HepG2 (cell line): Measurements from ENCODE around the gene APOA1. TPM values are rescaled to one million over a fixed set of nuclear protein-coding genes. Genes with fewer than 3 reads are reported as not detected.

Source experiments
- BRF2 ChIP-seq: sonication (generic); formaldehyde crosslinking; IDR thresholded peaks from 2 replicates; pipeline ENCODE4 v1.8.1; 2022; ENCODE audit warnings: mild to moderate bottlenecking, missing genetic modification reagents
- CC2D1A ChIP-seq: sonication (generic); formaldehyde crosslinking; IDR thresholded peaks from 2 replicates; pipeline ENCODE4 v1.8.1; 2023; ENCODE audit warnings: mild to moderate bottlenecking, missing genetic modification reagents
- CSRNP2 ChIP-seq: sonication (generic); formaldehyde crosslinking; conservative IDR thresholded peaks from 2 replicates; pipeline ENCODE4 v1.8.0; 2022; ENCODE audit warnings: low read depth, missing genetic modification reagents
- EEA1 ChIP-seq: sonication (generic); formaldehyde crosslinking; IDR thresholded peaks from 2 replicates; pipeline ENCODE4 v1.5.1; 2020; ENCODE audit warnings: mild to moderate bottlenecking, missing genetic modification reagents, borderline replicate concordance
- FOXC1 ChIP-seq: sonication (generic); formaldehyde crosslinking; IDR thresholded peaks from 2 replicates; pipeline ENCODE4 v1.8.0; 2022; ENCODE audit warnings: mild to moderate bottlenecking, missing genetic modification reagents, borderline replicate concordance
- LBX2 ChIP-seq: sonication (generic); formaldehyde crosslinking; IDR thresholded peaks from 2 replicates; pipeline ENCODE4 v1.5.0; 2020; ENCODE audit warnings: missing genetic modification reagents, mild to moderate bottlenecking, borderline replicate concordance
- MTF1 ChIP-seq: sonication (generic); formaldehyde crosslinking; IDR thresholded peaks from 2 replicates; pipeline ENCODE4 v1.5.0; 2020; ENCODE audit warnings: missing genetic modification reagents
- NR2C2 ChIP-seq: sonication (generic); formaldehyde crosslinking; IDR thresholded peaks from 2 replicates; pipeline ENCODE4 v1.4.0; 2020; ENCODE audit warnings: missing genetic modification reagents, mild to moderate bottlenecking, moderate library complexity, borderline replicate concordance
- NR2F6 ChIP-seq, 2 experiments: IDR thresholded peaks; 2 replicates each; pipeline ENCODE4 v1.6.1; 2016; ENCODE audit warnings: antibody characterized with exemption in 1 of 2, mild to moderate bottlenecking in 1 of 2
- RFX1 ChIP-seq: fragments of 450-650 bp; IDR thresholded peaks from 2 replicates; pipeline ENCODE4 v1.6.1; 2017
- SIN3B ChIP-seq: fragments of 150-350 bp; IDR thresholded peaks from 2 replicates; pipeline ENCODE4 v1.6.1; 2014; ENCODE audit warnings: low read length
- SOX6 ChIP-seq, 2 experiments: fragments of 450-650 bp in 1 of 2; sonication (generic) in 1 of 2; formaldehyde crosslinking in 1 of 2; IDR thresholded peaks; 2 replicates each; pipeline versions ENCODE4 v1.4.0 to v1.6.1; 2017 to 2020; ENCODE audit warnings: antibody characterized with exemption in 1 of 2, mild to moderate bottlenecking in 1 of 2, missing genetic modification reagents in 1 of 2
- YEATS4 ChIP-seq: sonication (generic); formaldehyde crosslinking; IDR thresholded peaks from 2 replicates; pipeline ENCODE4 v1.4.0; 2020; ENCODE audit warnings: missing genetic modification reagents, borderline replicate concordance
- ZBTB40 ChIP-seq, 2 experiments: fragments of 450-650 bp in 1 of 2; sonication (generic) in 1 of 2; formaldehyde crosslinking in 1 of 2; IDR thresholded peaks; 2 replicates each; pipeline versions ENCODE4 v1.6.1 to v1.8.0; 2016 to 2022; ENCODE audit warnings: antibody characterized with exemption in 1 of 2, mild to moderate bottlenecking in 1 of 2, missing genetic modification reagents in 1 of 2
- ZNF850 ChIP-seq: sonication (generic); formaldehyde crosslinking; conservative IDR thresholded peaks from 2 replicates; pipeline ENCODE4 v1.9.0; 2021; ENCODE audit warnings: mild to moderate bottlenecking, missing genetic modification reagents
- polyA plus RNA-seq, 8 experiments: library from polyadenylated mRNA; depleted of rRNA in 3 of 8; stranded (reverse) in 7 of 8; unstranded in 1 of 8; fragments of >200 nt; fragmentation: Illumina TruSeq in 4 of 8; extraction: Trizol in 4 of 8; gene quantifications; 2 replicates each; pipeline versions ENCODE4 v1.2.1 to v1.2.3, GENCODE V29; 2011 to 2016; ENCODE audit warnings: low read depth in 4 of 8, missing spikeins in 1 of 8, mixed read lengths in 1 of 8; ENCODE audit not compliant: insufficient read depth in 1 of 8
- total RNA-seq, 5 experiments: library from RNA; depleted of rRNA; stranded (reverse); fragments of >200 nt; fragmentation: Illumina TruSeq; extraction: Trizol; gene quantifications; 2 replicates each; pipeline ENCODE4 v1.2.3, GENCODE V29; 2016; ENCODE audit warnings: low read depth in 1 of 5

Gene APOA1
- total and polyA plus RNA-seq, 2 of the 13 experiments (the other 11 are each of a cell fraction or from before 2014, with no cell fraction given): 1,973 to 5,485 TPM

GRCh38 chr11:116808262-116809175, 28.9 kb downstream of the APOA1 start (continued):
- TF ChIP-seq ZBTB40 (IDR thresholded peaks at IDR 0.05) (no peak), ZBTB40 (CRISPR knock-in tag; IDR thresholded peaks at IDR 0.05) (peak; percentile 16; the same call in 1 of the 2 replicates), CSRNP2 (CRISPR knock-in tag) (no peak), RFX1 (no peak), MTF1 (CRISPR knock-in tag) (no peak; the same call in 1 of the 2 replicates), SOX6 (IDR thresholded peaks at IDR 0.05) (no peak), SOX6 (CRISPR knock-in tag; IDR thresholded peaks at IDR 0.05) (peak; percentile 98), CC2D1A (CRISPR knock-in tag) (no peak), NR2C2 (CRISPR knock-in tag) (peak; percentile 87), YEATS4 (peak; percentile 51; the same call in 1 of the 2 replicates), LBX2 (CRISPR knock-in tag) (no peak), BRF2 (CRISPR knock-in tag) (peak; percentile 69), EEA1 (CRISPR knock-in tag) (0 out of 2 replicates have a peak, but pooled peaks have one; percentile 55), FOXC1 (CRISPR knock-in tag) (no peak), NR2F6 (IDR thresholded peaks at IDR 0.05) (peak; percentile 99), NR2F6 (CRISPR knock-in tag; IDR thresholded peaks at IDR 0.05) (peak; percentile 99), ZNF850 (CRISPR knock-in tag) (no peak), SIN3B (no peak; the same call in 1 of the 2 replicates)
